Liver (tissue), 9 donors: Measurements from ENCODE around the gene RPLP2. TPM values are rescaled to one million over a fixed set of nuclear protein-coding genes. Genes with fewer than 3 reads are reported as not detected.

ENCODE experiments used
- DNase-seq: peaks from one replicate; pipeline ENCODE4 v3.0.0-alpha.2; 2017; ENCODE audit warnings: low spot score
- H3K27ac ChIP-seq, 2 donors: one replicate each; pipeline ENCODE4 v1.7.0; 2013; ENCODE audit warnings: inconsistent platforms in 2 of 2, low read length in 2 of 2, control low read depth in 1 of 2, low read depth in 1 of 2, mild to moderate bottlenecking in 1 of 2
- H3K27me3 ChIP-seq, 4 donors: one replicate each; pipeline versions ENCODE4 v1.6.1 to v1.7.0; 2013; ENCODE audit warnings: low read length in 3 of 4, inconsistent platforms in 1 of 4, mild to moderate bottlenecking in 1 of 4, moderate library complexity in 1 of 4; ENCODE audit not compliant: control insufficient read depth in 4 of 4, insufficient read depth in 4 of 4
- H3K36me3 ChIP-seq, 4 donors: one replicate each; pipeline versions ENCODE4 v1.6.1 to v1.7.0; 2013; ENCODE audit warnings: low read length in 3 of 4, mild to moderate bottlenecking in 3 of 4, low read depth in 1 of 4, moderate library complexity in 1 of 4; ENCODE audit not compliant: control insufficient read depth in 4 of 4, insufficient read depth in 3 of 4
- H3K4me1 ChIP-seq, 4 donors: one replicate each; pipeline versions ENCODE4 v1.6.1 to v1.7.0; 2013; ENCODE audit warnings: low read length in 3 of 4, mild to moderate bottlenecking in 3 of 4, moderate library complexity in 1 of 4; ENCODE audit not compliant: control insufficient read depth in 4 of 4, insufficient read depth in 4 of 4
- H3K4me3 ChIP-seq, 3 donors: one replicate each; pipeline versions ENCODE4 v1.6.1 to v1.7.0; 2013; ENCODE audit warnings: low read length in 3 of 3, control low read depth in 1 of 3, low read depth in 1 of 3, mild to moderate bottlenecking in 1 of 3
- H3K9ac ChIP-seq, 2 donors: one replicate each; pipeline ENCODE4 v1.7.0; 2013; ENCODE audit warnings: low read length in 2 of 2, mild to moderate bottlenecking in 2 of 2, moderate library complexity in 2 of 2, control low read depth in 1 of 2, low read depth in 1 of 2
- H3K9me3 ChIP-seq, 4 donors: one replicate each; pipeline versions ENCODE4 v1.6.1 to v1.7.0; 2013; ENCODE audit warnings: low read length in 3 of 4; ENCODE audit not compliant: control insufficient read depth in 4 of 4
- ATF3 ChIP-seq: IDR thresholded peaks from 2 replicates; pipeline ENCODE4 v1.6.1; 2016; ENCODE audit warnings: antibody characterized with exemption
- CTCF ChIP-seq: fragments of 150-350 bp; IDR thresholded peaks from 2 replicates; pipeline ENCODE4 v1.5.1; 2017; ENCODE audit warnings: improper control_type of control experiment, low read depth, low read length; ENCODE audit not compliant: missing input control
- EGR1 ChIP-seq, 2 donors: IDR thresholded peaks; 2 replicates each; pipeline ENCODE4 v1.6.1; 2016 to 2018; ENCODE audit warnings: antibody characterized with exemption in 2 of 2, low read depth in 2 of 2
- FOXA1 ChIP-seq: IDR thresholded peaks from 2 replicates; pipeline ENCODE4 v1.6.1; 2016; ENCODE audit warnings: antibody characterized with exemption
- FOXA2 ChIP-seq: IDR thresholded peaks from 2 replicates; pipeline ENCODE4 v1.6.1; 2016; ENCODE audit warnings: antibody characterized with exemption
- HNF4A ChIP-seq, 2 donors: conservative IDR thresholded peaks; 2 replicates each; pipeline ENCODE4 v1.6.1; 2016; ENCODE audit warnings: antibody characterized with exemption in 2 of 2, mild to moderate bottlenecking in 2 of 2
- HNF4G ChIP-seq: IDR thresholded peaks from 2 replicates; pipeline ENCODE4 v1.6.1; 2016; ENCODE audit warnings: antibody characterized with exemption
- JUND ChIP-seq, 2 donors: IDR thresholded peaks; 2 replicates each; pipeline ENCODE4 v1.6.1; 2016; ENCODE audit warnings: antibody characterized with exemption in 2 of 2
- RAD21 ChIP-seq, 2 donors: IDR thresholded peaks; 2 replicates each; pipeline ENCODE4 v1.6.1; 2016; ENCODE audit warnings: antibody characterized with exemption in 2 of 2, mild to moderate bottlenecking in 2 of 2
- REST ChIP-seq: IDR thresholded peaks from 2 replicates; pipeline ENCODE4 v1.6.1; 2016; ENCODE audit warnings: antibody characterized with exemption, mild to moderate bottlenecking
- RXRA ChIP-seq, 2 donors: IDR thresholded peaks; 2 replicates each; pipeline ENCODE4 v1.6.1; 2017 to 2018; ENCODE audit warnings: antibody characterized with exemption in 2 of 2, mild to moderate bottlenecking in 1 of 2
- SP1 ChIP-seq: IDR thresholded peaks from 2 replicates; pipeline ENCODE4 v1.6.1; 2018; ENCODE audit warnings: antibody characterized with exemption, mild to moderate bottlenecking
- TAF1 ChIP-seq: conservative IDR thresholded peaks from 2 replicates; pipeline ENCODE4 v1.6.1; 2016; ENCODE audit warnings: antibody characterized with exemption, mild to moderate bottlenecking
- ZBTB33 ChIP-seq: IDR thresholded peaks from 2 replicates; pipeline ENCODE4 v1.6.1; 2016; ENCODE audit warnings: antibody characterized with exemption
- WGBS: extraction: QIAGEN DNeasy Blood & Tissue Kit; methylation state at CpG from one replicate; pipeline ENCODE4 v1.1.7; 2013; 5-methylcytosine and 5-hydroxymethylcytosine counted together
- polyA plus RNA-seq, 2 donors: library from polyadenylated mRNA; stranded (reverse) in 1 of 2; unstranded in 1 of 2; fragments of 200-250 nt in 1 of 2; fragments of >200 nt in 1 of 2; fragmentation: Nextera tagmentation in 1 of 2; extraction: Ambion mirVana in 1 of 2; gene quantifications; one replicate each; pipeline versions ENCODE4 v1.2.1 to v1.2.3, GENCODE V29; 2013 to 2015
- total RNA-seq, 2 donors: library from RNA; depleted of rRNA; stranded (reverse); fragments of >200 nt; gene quantifications; one replicate each; pipeline ENCODE4 v1.2.3, GENCODE V29; 2014
- donor health status: healthy.
- donor health status: healthy.
- donor health status: healthy.
- donor health status: healthy.
- donor health status: healthy.

RPLP2 gene
- total and polyA plus RNA-seq, 4 donors, result 59.8 to 476 (median 285) TPM

GRCh38 chr11:811446-812245 is 1.9 kb downstream of the RPLP2 start:
- Histone ChIP-seq H3K27me3 (no peaks in the 10 kb centered on the region), H3K9me3 (no peaks in the 10 kb centered on the region), H3K27ac (no peak overlapping the region), H3K4me1 (peaks cover 4 to 27% (median 20%) of the 10 kb centered on the region in 4 donors), H3K4me3 (no peak overlapping the region), H3K9ac (no peak overlapping the region), H3K36me3 (peaks cover 5 to 23% (median 19%) of the 10 kb centered on the region in 4 donors)
- WGBS, result 78% methylated on average over 14 of the region's 14 CpGs
- DNase-seq, result no peak
- TF ChIP-seq RAD21 (IDR thresholded peaks at IDR 0.05) (peak in 1 of 2 donors; percentile 13), JUND (IDR thresholded peaks at IDR 0.05) (no peak)

GRCh38 chr11:812390-812789 is 2.6 kb downstream of the RPLP2 start:
- Histone ChIP-seq H3K9me3 (no peaks in the 10 kb centered on the region), H3K27ac (no peak overlapping the region), H3K36me3 (peaks cover 5 to 23% (median 19%) of the 10 kb centered on the region in 4 donors), H3K27me3 (no peaks in the 10 kb centered on the region), H3K4me1 (peaks cover 4 to 27% (median 20%) of the 10 kb centered on the region in 4 donors), H3K4me3 (no peak overlapping the region), H3K9ac (no peak overlapping the region)
- no peak for DNase-seq
- 90% methylated on average over 3 of the region's 3 CpGs for WGBS
- TF ChIP-seq TAF1 (no peak), RAD21 (IDR thresholded peaks at IDR 0.05) (no peak), JUND (IDR thresholded peaks at IDR 0.05) (no peak), FOXA1 (no peak), FOXA2 (no peak)

- peaks cover 4 to 27% (median 20%) of the 10 kb centered on the region in 4 donors for H3K4me1 ChIP-seq
- DNase-seq, result no peak
- H3K9me3 ChIP-seq, result no peaks in the 10 kb centered on the region
- no peak overlapping the region for H3K27ac ChIP-seq
- H3K27me3 ChIP-seq, result no peaks in the 10 kb centered on the region
- no peak for TF ChIP-seq REST
- TF ChIP-seq RAD21 (IDR thresholded peaks at IDR 0.05), result no peak
- TF ChIP-seq ZBTB33, result no peak
- no peak for TF ChIP-seq EGR1 (IDR thresholded peaks at IDR 0.05; ENCODE audit: low read depth in 2 of 2)
- no peak for TF ChIP-seq HNF4A (conservative IDR thresholded peaks at IDR 0.05)
- TF ChIP-seq JUND (IDR thresholded peaks at IDR 0.05), result no peak
- TF ChIP-seq TAF1, result no peak
- no peak for TF ChIP-seq RXRA (IDR thresholded peaks at IDR 0.05)
- TF ChIP-seq CTCF, result no peak
- TF ChIP-seq FOXA2, result no peak
- no peak for TF ChIP-seq SP1
- no peak for TF ChIP-seq FOXA1
- TF ChIP-seq HNF4G, result no peak
- no peak for TF ChIP-seq ATF3
- no peak overlapping the region for H3K4me3 ChIP-seq
- 98% methylated on average over 6 of the region's 6 CpGs for WGBS
- no peak overlapping the region for H3K9ac ChIP-seq
- peaks cover 5 to 23% (median 19%) of the 10 kb centered on the region in 4 donors for H3K36me3 ChIP-seq
These were observed 3.3 kb downstream of the RPLP2 start for GRCh38 chr11:813072-813455.
